Measurements from ENCODE around the gene WDR35. TPM values are rescaled to one million over a fixed set of nuclear protein-coding genes. Genes with fewer than 3 reads are reported as not detected.

Gene WDR35
- total RNA-seq, 1 experiment from 2014 or later, result 8.2 TPM

- ChIA-PET CTCF (no interaction called here), POLR2A (ENCODE audit: unreplicated experiment) (no interaction called here)
- H3K36me3 ChIP-seq (ENCODE audit: low read depth), result no peaks in the 10 kb centered on the region
- H4K20me1 ChIP-seq (ENCODE audit: insufficient read depth), result no peaks in the 10 kb centered on the region
- TF ChIP-seq EZH2 (IDR thresholded peaks at IDR 0.05; ENCODE audit: low read depth) (no peak), CTCF (conservative IDR thresholded peaks at IDR 0.05) (no peak)
- no peak overlapping the region for H3K27ac ChIP-seq
- H3K9me3 ChIP-seq (ENCODE audit: insufficient read depth, low read depth), result no peaks in the 10 kb centered on the region
- BruUV-seq (replicated peaks), result no TSS peak
- no peak for DNase-seq
- H3K27me3 ChIP-seq (ENCODE audit: insufficient read depth, low read depth), result no peaks in the 10 kb centered on the region
- H3K9me2 ChIP-seq (ENCODE audit: insufficient read depth), result no peaks in the 10 kb centered on the region
- intact Hi-C loops (cut with micrococcal nuclease; ENCODE audit: unreplicated experiment), result no loop called here
- H3F3A ChIP-seq (ENCODE audit: insufficient read depth, low read depth), result no peaks in the 10 kb centered on the region
- H3K4me3 ChIP-seq, result no peak overlapping the region
- H3K4me1 ChIP-seq (replicated peaks; ENCODE audit: insufficient read depth), result no peaks in the 10 kb centered on the region
- H2AFZ ChIP-seq, result no peak overlapping the region
- H3K79me2 ChIP-seq (ENCODE audit: low read depth), result no peaks in the 10 kb centered on the region
- no peak overlapping the region for H3K4me2 ChIP-seq
These were observed 103.6 kb downstream of the WDR35 start for GRCh38 chr2:19886261-19886660.

GRCh38 chr2:19885791-19886190 is 104.1 kb downstream of the WDR35 start:
- POLR2A ChIA-PET (ENCODE audit: unreplicated experiment), result no interaction called here

GRCh38 chr2:19883971-19884720 is 105.8 kb downstream of the WDR35 start:
- Histone ChIP-seq H3F3A (ENCODE audit: insufficient read depth, low read depth) (no peaks in the 10 kb centered on the region), H3K4me2 (no peak overlapping the region), H3K4me3 (no peak overlapping the region), H2AFZ (no peak overlapping the region), H3K27me3 (ENCODE audit: insufficient read depth, low read depth) (no peaks in the 10 kb centered on the region), H3K79me2 (ENCODE audit: low read depth) (no peaks in the 10 kb centered on the region), H4K20me1 (ENCODE audit: insufficient read depth) (no peaks in the 10 kb centered on the region), H3K4me1 (replicated peaks; ENCODE audit: insufficient read depth) (no peaks in the 10 kb centered on the region), H3K9me2 (ENCODE audit: insufficient read depth) (no peaks in the 10 kb centered on the region), H3K27ac (no peak overlapping the region), H3K36me3 (ENCODE audit: low read depth) (no peaks in the 10 kb centered on the region), H3K9me3 (ENCODE audit: insufficient read depth, low read depth) (no peaks in the 10 kb centered on the region)
- no peak for TF ChIP-seq EZH2 (IDR thresholded peaks at IDR 0.05; ENCODE audit: low read depth)
- no peak for TF ChIP-seq CTCF (conservative IDR thresholded peaks at IDR 0.05)
- no peak for DNase-seq
- BruUV-seq (replicated peaks), result no TSS peak
- POLR2A ChIA-PET (ENCODE audit: unreplicated experiment), result no interaction called here
- CTCF ChIA-PET, result interaction anchor here (0.6 kb wide), 1 partner anchor 569 kb away, joined by 3 read pairs; no protein-coding TSS in a partner anchor
- intact Hi-C loops (cut with micrococcal nuclease; ENCODE audit: unreplicated experiment), result no loop called here

More at GRCh38 chr2:19885791-19886190, 104.1 kb downstream of the WDR35 start:
- CTCF ChIA-PET, result no interaction called here
- H4K20me1 ChIP-seq (ENCODE audit: insufficient read depth), result no peaks in the 10 kb centered on the region
- no peak overlapping the region for H3K27ac ChIP-seq
- no peaks in the 10 kb centered on the region for H3K27me3 ChIP-seq (ENCODE audit: insufficient read depth, low read depth)
- intact Hi-C loops (cut with micrococcal nuclease; ENCODE audit: unreplicated experiment), result no loop called here
- no peak for TF ChIP-seq CTCF (conservative IDR thresholded peaks at IDR 0.05)
- TF ChIP-seq EZH2 (IDR thresholded peaks at IDR 0.05; ENCODE audit: low read depth), result no peak
- no peak for DNase-seq
- H3K9me2 ChIP-seq (ENCODE audit: insufficient read depth), result no peaks in the 10 kb centered on the region
- no peak overlapping the region for H3K4me2 ChIP-seq
- H2AFZ ChIP-seq, result no peak overlapping the region
- no peaks in the 10 kb centered on the region for H3F3A ChIP-seq (ENCODE audit: insufficient read depth, low read depth)
- BruUV-seq (replicated peaks), result no TSS peak
- H3K9me3 ChIP-seq (ENCODE audit: insufficient read depth, low read depth), result no peaks in the 10 kb centered on the region
- no peaks in the 10 kb centered on the region for H3K79me2 ChIP-seq (ENCODE audit: low read depth)
- no peaks in the 10 kb centered on the region for H3K36me3 ChIP-seq (ENCODE audit: low read depth)
- H3K4me3 ChIP-seq, result no peak overlapping the region
- no peaks in the 10 kb centered on the region for H3K4me1 ChIP-seq (replicated peaks; ENCODE audit: insufficient read depth)
